H1 (cell line): Measurements from ENCODE around the gene COL21A1. TPM values are rescaled to one million over a fixed set of nuclear protein-coding genes. Genes with fewer than 3 reads are reported as not detected.

Experiments used
- CTCF ChIA-PET: fragments of 300-600 bp; sonication (Branson Sonifier 250); formaldehyde crosslinking; loops from one replicate; lab custom pipeline; 2021; ENCODE audit not compliant: partially characterized antibody; lab: Charles Lee
- POLR2A ChIA-PET: fragments of 300-600 bp; sonication (Branson Sonifier 250); formaldehyde crosslinking; loops from one replicate; lab custom pipeline; 2021; ENCODE audit warnings: inconsistent platforms; ENCODE audit not compliant: partially characterized antibody; lab: Charles Lee
- DNase-seq, 2 experiments: peaks; one replicate each; pipeline versions ENCODE4 v3.0.0 to v3.0.0-alpha.2; 2010 to 2022; ENCODE audit warnings: low spot score in 2 of 2, low read depth in 1 of 2, mixed read lengths in 1 of 2
- FAIRE-seq: peaks from 2 replicates; lab custom pipeline; 2011; peaks lifted over from hg19 to GRCh38; lab: Jason Lieb, UNC
- H2AFZ ChIP-seq: 2 replicates; pipeline ENCODE4 v1.8.1; 2012; ENCODE audit warnings: low read length, inconsistent platforms
- H2AK5ac ChIP-seq: 2 replicates; pipeline ENCODE4 v1.6.1; 2013; ENCODE audit warnings: low read depth, low read length
- H2BK120ac ChIP-seq: replicated peaks from 2 replicates; pipeline ENCODE3; 2013; ENCODE audit warnings: low read depth, low read length, inconsistent platforms
- H2BK12ac ChIP-seq: 2 replicates; pipeline ENCODE4 v1.6.1; 2013; ENCODE audit warnings: low read depth, low read length
- H2BK15ac ChIP-seq: 2 replicates; pipeline ENCODE4 v1.6.1; 2013; ENCODE audit warnings: low read length
- H2BK20ac ChIP-seq: 2 replicates; pipeline ENCODE4 v1.6.1; 2013; ENCODE audit warnings: low read length
- H2BK5ac ChIP-seq: 2 replicates; pipeline ENCODE4 v1.6.1; 2013; ENCODE audit warnings: low read depth, low read length
- H3K14ac ChIP-seq: 2 replicates; pipeline ENCODE4 v1.6.1; 2013; ENCODE audit warnings: inconsistent platforms; ENCODE audit not compliant: insufficient read length
- H3K18ac ChIP-seq: 2 replicates; pipeline ENCODE4 v1.6.1; 2013; ENCODE audit warnings: low read length; ENCODE audit errors: extremely low read depth
- H3K23ac ChIP-seq: 2 replicates; pipeline ENCODE4 v1.6.1; 2013; ENCODE audit warnings: inconsistent platforms; ENCODE audit not compliant: insufficient read length
- H3K23me2 ChIP-seq: 2 replicates; pipeline ENCODE4 v1.6.1; 2013; ENCODE audit warnings: low read depth, low read length
- H3K27ac ChIP-seq: 2 replicates; pipeline ENCODE4 v1.6.1; 2011; ENCODE audit warnings: low read depth, low read length, inconsistent platforms
- H3K27me3 ChIP-seq, 4 experiments: replicated peaks in 1 of 4; 1 replicate in 1 of 4; 2 replicates in 3 of 4; pipeline versions ENCODE4 v1.6.1 to v1.8.1; 2011 to 2013; ENCODE audit warnings: low read length in 3 of 4, mild to moderate bottlenecking in 3 of 4, inconsistent platforms in 2 of 4, mixed read lengths in 2 of 4, moderate library complexity in 1 of 4; ENCODE audit not compliant: control insufficient read depth in 3 of 4, insufficient read depth in 3 of 4; ENCODE audit errors: extremely low read depth in 1 of 4
- H3K36me3 ChIP-seq, 4 experiments: 2 replicates each; pipeline versions ENCODE4 v1.6.1 to v1.8.1; 2011 to 2013; ENCODE audit warnings: mild to moderate bottlenecking in 4 of 4, low read length in 3 of 4, moderate library complexity in 2 of 4, control low read depth in 1 of 4, inconsistent platforms in 1 of 4; ENCODE audit not compliant: insufficient read depth in 4 of 4, control insufficient read depth in 2 of 4
- H3K4ac ChIP-seq: replicated peaks from 2 replicates; pipeline ENCODE3; 2013; ENCODE audit warnings: low read length, low read depth, mixed read lengths, inconsistent platforms; ENCODE audit not compliant: insufficient read length
- H3K4me1 ChIP-seq, 4 experiments: replicated peaks in 1 of 4; 1 replicate in 1 of 4; 2 replicates in 3 of 4; pipeline versions ENCODE4 v1.6.1 to v1.8.1; 2011 to 2013; ENCODE audit warnings: low read length in 3 of 4, inconsistent platforms in 2 of 4, mixed read lengths in 1 of 4; ENCODE audit not compliant: insufficient read depth in 4 of 4, control insufficient read depth in 3 of 4
- H3K4me2 ChIP-seq, 2 experiments: 2 replicates each; pipeline versions ENCODE4 v1.6.1 to v1.8.1; 2011 to 2013; ENCODE audit warnings: low read depth in 2 of 2, low read length in 2 of 2, control low read depth in 1 of 2, inconsistent platforms in 1 of 2, mild to moderate bottlenecking in 1 of 2; ENCODE audit not compliant: insufficient read depth in 1 of 2
- H3K4me3 ChIP-seq, 4 experiments: fragments of 200-600, 300-600 bp in 1 of 4; sonication (generic), shearing (Covaris generic), sonication (Bioruptor Twin) in 1 of 4; 2 replicates each; pipeline versions ENCODE4 v1.5.1 to v1.8.1; 2011 to 2016; ENCODE audit warnings: low read length in 4 of 4, low read depth in 3 of 4, control low read depth in 2 of 4, inconsistent platforms in 2 of 4, mild to moderate bottlenecking in 2 of 4, mixed read lengths in 1 of 4, moderate library complexity in 1 of 4; ENCODE audit not compliant: insufficient read depth in 2 of 4; ENCODE audit errors: extremely low read depth in 1 of 4
- H3K56ac ChIP-seq: replicated peaks from 2 replicates; pipeline ENCODE3; 2013; ENCODE audit warnings: low read depth, mild to moderate bottlenecking, mixed read lengths, low read length, inconsistent platforms; ENCODE audit not compliant: insufficient read length
- H3K79me1 ChIP-seq: 2 replicates; pipeline ENCODE4 v1.6.1; 2013; ENCODE audit warnings: low read depth, low read length, control low read depth
- H3K79me2 ChIP-seq, 2 experiments: 2 replicates each; pipeline versions ENCODE4 v1.6.1 to v1.8.1; 2012 to 2013; ENCODE audit warnings: low read length in 2 of 2, mild to moderate bottlenecking in 2 of 2, inconsistent platforms in 1 of 2; ENCODE audit not compliant: insufficient read depth in 2 of 2, control insufficient read depth in 1 of 2
- H3K9ac ChIP-seq, 4 experiments: replicated peaks in 1 of 4; 1 replicate in 1 of 4; 2 replicates in 3 of 4; pipeline versions ENCODE4 v1.6.1 to v1.8.1; 2011 to 2013; ENCODE audit warnings: low read depth in 3 of 4, low read length in 3 of 4, control low read depth in 2 of 4, mild to moderate bottlenecking in 2 of 4, moderate library complexity in 2 of 4, inconsistent platforms in 1 of 4; ENCODE audit errors: extremely low read depth in 1 of 4
- H3K9me3 ChIP-seq, 2 experiments: 2 replicates each; pipeline versions ENCODE4 v1.6.1 to v1.8.1; 2012 to 2013; ENCODE audit warnings: mild to moderate bottlenecking in 2 of 2, moderate library complexity in 2 of 2, control low read depth in 1 of 2, inconsistent platforms in 1 of 2, low read depth in 1 of 2, low read length in 1 of 2, mixed read lengths in 1 of 2; ENCODE audit not compliant: insufficient read depth in 2 of 2
- H4K20me1 ChIP-seq, 2 experiments: replicated peaks in 1 of 2; 2 replicates each; pipeline versions ENCODE3 to v1.8.1; 2011 to 2013; ENCODE audit warnings: inconsistent platforms in 2 of 2, low read length in 2 of 2, mild to moderate bottlenecking in 1 of 2; ENCODE audit not compliant: insufficient read depth in 2 of 2, control insufficient read depth in 1 of 2
- H4K5ac ChIP-seq: 2 replicates; pipeline ENCODE4 v1.6.1; 2013; ENCODE audit warnings: low read length, low read depth, mixed read lengths, inconsistent platforms; ENCODE audit not compliant: insufficient read length
- H4K8ac ChIP-seq: 2 replicates; pipeline ENCODE4 v1.8.0; 2013; ENCODE audit warnings: mild to moderate bottlenecking, moderate library complexity, low read length, inconsistent platforms; ENCODE audit not compliant: insufficient read depth; ENCODE audit errors: extremely low read depth
- H4K91ac ChIP-seq: replicated peaks from 2 replicates; pipeline ENCODE3; 2013; ENCODE audit warnings: low read length, mixed read lengths, inconsistent platforms; ENCODE audit not compliant: insufficient read length
- CHD1 ChIP-seq: IDR thresholded peaks from 2 replicates; pipeline ENCODE4 v1.6.1; 2012; ENCODE audit warnings: low read depth, low read length, improper control_type of control experiment
- CHD2 ChIP-seq: IDR thresholded peaks from 2 replicates; pipeline ENCODE4 v1.6.1; 2012; ENCODE audit warnings: low read length, improper control_type of control experiment
- CREB1 ChIP-seq: IDR thresholded peaks from 2 replicates; pipeline ENCODE4 v1.6.1; 2012; ENCODE audit warnings: inconsistent platforms
- FOSL1 ChIP-seq: IDR thresholded peaks from 2 replicates; pipeline ENCODE4 v1.6.1; 2011; ENCODE audit warnings: mild to moderate bottlenecking, low read depth, low read length, moderate library complexity; ENCODE audit not compliant: insufficient read depth
- HDAC2 ChIP-seq, 2 experiments: fragments of 300-600 bp in 1 of 2; sonication (generic) in 1 of 2; IDR thresholded peaks; 2 replicates each; pipeline ENCODE4 v1.6.1; 2011 to 2012; ENCODE audit warnings: low read depth in 2 of 2, low read length in 2 of 2, mild to moderate bottlenecking in 2 of 2, moderate library complexity in 2 of 2, borderline replicate concordance in 1 of 2, inconsistent platforms in 1 of 2
- PHF8 ChIP-seq: fragments of 200-600 bp; sonication (generic); conservative IDR thresholded peaks from 2 replicates; pipeline ENCODE4 v1.7.1; 2012; ENCODE audit warnings: low read depth, mild to moderate bottlenecking, inconsistent platforms, low read length, moderate library complexity
- POLR2A ChIP-seq, 2 experiments: IDR thresholded peaks; 1 replicate in 1 of 2; 2 replicates in 1 of 2; pipeline ENCODE4 v1.6.1; 2011; ENCODE audit warnings: low read depth in 2 of 2, low read length in 2 of 2, mild to moderate bottlenecking in 2 of 2; ENCODE audit errors: control extremely low read depth in 1 of 2
- RBBP5 ChIP-seq: IDR thresholded peaks from 2 replicates; pipeline ENCODE4 v1.7.1; 2012; ENCODE audit warnings: low read depth, mild to moderate bottlenecking, inconsistent platforms, low read length, moderate library complexity, borderline replicate concordance
- SRF ChIP-seq: IDR thresholded peaks from 2 replicates; pipeline ENCODE4 v1.6.1; 2011; ENCODE audit warnings: mild to moderate bottlenecking, low read depth, low read length, moderate library complexity
- ZNF274 ChIP-seq: IDR thresholded peaks from 2 replicates; pipeline ENCODE4 v1.7.0; 2012; ENCODE audit warnings: low read length, borderline replicate concordance; ENCODE audit errors: extremely low read depth
- WGBS, 2 experiments: shearing (Covaris generic) in 1 of 2; methylation state at CpG; one replicate each; pipeline versions ENCODE4 v1.1.6 to v1.1.7; 2013 to 2015; ENCODE audit warnings: low lambda C conversion rate in 2 of 2, mixed read lengths in 2 of 2, inconsistent platforms in 1 of 2, low coverage in 1 of 2, missing lambda C conversion rate in 1 of 2; ENCODE audit not compliant: insufficient replicate concordance in 2 of 2, insufficient coverage in 1 of 2, insufficient read length in 1 of 2; ENCODE audit errors: extremely low coverage in 1 of 2, missing lambda C conversion rate in 1 of 2; 5-methylcytosine and 5-hydroxymethylcytosine counted together
- polyA plus RNA-seq, 7 experiments: library from polyadenylated mRNA; depleted of rRNA in 3 of 7; stranded (reverse) in 5 of 7; unstranded in 2 of 7; fragments of >200 nt in 5 of 7; fragments of 200-250 nt in 2 of 7; gene quantifications; 1 replicate in 5 of 7; 2 replicates in 1 of 7; 4 replicates in 1 of 7; pipeline versions ENCODE4 v1.2.1 to v1.2.3, GENCODE V29; 2011 to 2013; ENCODE audit warnings: missing spikeins in 2 of 7, mixed read lengths in 2 of 7
- total RNA-seq: library from RNA; stranded (reverse); fragmentation: NEBNext Ultra II Directional; extraction: Animal tissue kit (Norgen Biotek cat#: 25700); gene quantifications from 2 replicates; pipeline ENCODE4 v1.2.1, GENCODE V29; 2021
- TF ChIP-seq, protein P1 (sequence below): IDR thresholded peaks from 2 replicates; pipeline ENCODE4 v1.6.1; 2012; ENCODE audit warnings: inconsistent platforms
- TF ChIP-seq, protein P2 (sequence below): IDR thresholded peaks from 2 replicates; pipeline ENCODE4 v1.6.1; 2011; ENCODE audit warnings: low read length, improper control_type of control experiment

The COL21A1 gene
- total and polyA plus RNA-seq, 2 of the 8 experiments (the other 6 are each of a cell fraction or from before 2014, with no cell fraction given) = 1.6 to 3.4 TPM

DNA sequence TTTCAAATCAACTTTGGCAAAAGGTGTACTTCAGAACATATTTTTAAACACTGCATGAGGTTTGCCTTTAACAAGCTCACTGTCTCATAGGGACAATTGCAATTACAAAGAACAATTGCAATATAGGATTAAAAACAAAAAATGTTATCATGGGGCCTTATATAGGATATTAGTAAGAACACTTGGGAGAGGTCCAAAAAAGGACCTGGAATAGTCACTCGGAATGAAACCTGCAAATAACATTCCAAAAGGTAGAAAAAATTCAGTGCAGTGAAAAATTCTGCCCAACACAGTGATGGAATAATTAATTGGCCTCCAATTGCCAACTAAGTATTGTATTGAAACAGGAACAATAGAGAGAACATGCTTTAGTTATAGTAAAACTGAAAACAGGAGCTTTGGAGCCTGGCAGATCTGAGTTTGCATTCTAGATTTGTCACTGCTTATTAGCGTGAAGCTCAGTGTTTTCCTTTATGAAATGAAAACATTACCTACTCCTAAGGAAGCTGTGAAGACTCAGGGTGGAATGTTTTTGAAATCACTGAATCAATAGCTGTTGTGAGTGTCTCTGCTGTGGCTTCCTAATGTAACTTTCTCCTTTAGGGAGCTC is 199.3 kb downstream of the COL21A1 start:
- Histone ChIP-seq H3K4ac (no peak overlapping the region), H3K36me3 (no peaks in the 10 kb centered on the region), H3K9me3 (no peaks in the 10 kb centered on the region), H3K14ac (no peak overlapping the region), H4K20me1 (no peaks in the 10 kb centered on the region), H3K4me1 (no peaks in the 10 kb centered on the region), H2AFZ (peak overlapping the region; percentile 77; the same call in 1 of the 2 replicates), H2AK5ac (no peak overlapping the region), H4K8ac (no peak overlapping the region), H4K91ac (no peak overlapping the region), H3K27ac (no peak overlapping the region), H3K79me2 (no peaks in the 10 kb centered on the region), H3K23me2 (no peaks in the 10 kb centered on the region; the same call in 1 of the 2 replicates), H2BK120ac (no peak overlapping the region), H2BK12ac (no peak overlapping the region), H4K5ac (no peak overlapping the region), H3K9ac (no peak overlapping the region), H2BK15ac (no peak overlapping the region), H3K4me3 (no peak overlapping the region), H3K23ac (no peak overlapping the region), H3K27me3 (no peaks in the 10 kb centered on the region), H3K4me2 (no peak overlapping the region), H3K56ac (no peak overlapping the region), H2BK20ac (no peak overlapping the region), H2BK5ac (no peak overlapping the region), H3K79me1 (no peaks in the 10 kb centered on the region), H3K18ac (no peak overlapping the region)
- FAIRE-seq = no peak
- ChIA-PET CTCF (interaction anchor here (0.8 to 1.4 kb wide), 3 partner anchors 11 to 65 kb away, joined by 3 to 4 read pairs (median 3); no protein-coding TSS in a partner anchor), POLR2A (no interaction called here)
- no peak for DNase-seq
- WGBS, 2 experiments = 88% methylated on average over 2 of the region's 2 CpGs; no CpG with 5 or more reads in 1 of the 2 experiments
- TF ChIP-seq CHD2 (no peak), SRF (no peak), FOSL1 (no peak), CHD1 (no peak), PHF8 (no peak), POLR2A (IDR thresholded peaks at IDR 0.05; ENCODE audit: control extremely low read depth in 1 of 2, low read depth in 2 of 2, low read length in 2 of 2) (no peak), CREB1 (no peak), ZNF274 (no peak), RBBP5 (no peak), HDAC2 (IDR thresholded peaks at IDR 0.05; ENCODE audit: borderline replicate concordance in 1 of 2, low read depth in 2 of 2, low read length in 2 of 2) (no peak)
- TF ChIP-seq, protein P1, sequence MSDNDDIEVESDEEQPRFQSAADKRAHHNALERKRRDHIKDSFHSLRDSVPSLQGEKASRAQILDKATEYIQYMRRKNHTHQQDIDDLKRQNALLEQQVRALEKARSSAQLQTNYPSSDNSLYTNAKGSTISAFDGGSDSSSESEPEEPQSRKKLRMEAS = no peak
- TF ChIP-seq, protein P2, sequence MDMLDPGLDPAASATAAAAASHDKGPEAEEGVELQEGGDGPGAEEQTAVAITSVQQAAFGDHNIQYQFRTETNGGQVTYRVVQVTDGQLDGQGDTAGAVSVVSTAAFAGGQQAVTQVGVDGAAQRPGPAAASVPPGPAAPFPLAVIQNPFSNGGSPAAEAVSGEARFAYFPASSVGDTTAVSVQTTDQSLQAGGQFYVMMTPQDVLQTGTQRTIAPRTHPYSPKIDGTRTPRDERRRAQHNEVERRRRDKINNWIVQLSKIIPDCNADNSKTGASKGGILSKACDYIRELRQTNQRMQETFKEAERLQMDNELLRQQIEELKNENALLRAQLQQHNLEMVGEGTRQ = no peak
